ENCODE measurements around the gene CCDC85A. TPM values are rescaled to one million over a fixed set of nuclear protein-coding genes. Genes with fewer than 3 reads are reported as not detected.

CCDC85A gene
- total RNA-seq, 2 experiments from 2014 or later = not detected

DNA sequence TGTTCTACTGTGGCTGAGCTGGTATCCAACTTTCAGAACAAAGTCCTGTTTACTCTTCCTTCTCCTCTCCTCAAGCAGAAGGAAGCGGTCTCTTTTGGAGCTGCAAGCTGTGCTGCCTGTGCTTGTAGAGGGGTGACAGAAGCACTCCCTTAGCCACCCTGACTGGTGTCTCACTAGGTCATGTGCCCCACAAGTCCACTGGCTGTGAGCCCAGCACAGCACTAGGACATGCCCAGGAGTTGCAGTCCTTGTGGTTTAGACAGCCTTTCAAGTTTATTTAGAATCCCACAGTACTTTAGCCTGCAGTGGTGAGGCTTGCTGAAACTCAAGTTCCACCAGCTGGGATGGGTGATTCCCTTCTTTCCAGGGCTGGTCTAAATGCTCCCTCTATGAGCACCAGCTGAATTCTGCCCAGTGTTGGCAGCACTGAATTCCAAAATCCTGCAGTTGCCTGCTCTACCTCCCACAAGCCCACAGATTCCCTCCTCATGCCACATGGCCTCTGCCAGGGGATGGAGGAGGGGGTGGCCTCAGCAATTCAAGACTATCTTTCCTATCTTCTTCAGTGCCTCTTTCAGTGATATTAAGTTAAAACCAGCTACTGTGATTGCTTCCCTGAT is 61.2 kb downstream of the CCDC85A start:
- Mint-ChIP-seq H3K27ac (no peak overlapping the region), H3K9me3 (peaks cover 6% of the 10 kb centered on the region), H3K4me3 (no peak overlapping the region), H3K27me3 (no peaks in the 10 kb centered on the region), H3K4me1 (no peaks in the 10 kb centered on the region), H3K36me3 (no peaks in the 10 kb centered on the region)
- no peak for DNase-seq

- Mint-ChIP-seq H3K27ac (no peak overlapping the region), H3K27me3 (no peaks in the 10 kb centered on the region), H3K36me3 (no peaks in the 10 kb centered on the region), H3K4me3 (no peak overlapping the region), H3K4me1 (no peaks in the 10 kb centered on the region), H3K9me3 (no peaks in the 10 kb centered on the region)
- no peak for DNase-seq
Measured at GRCh38 chr2:56248965-56249742, 65.4 kb downstream of the CCDC85A start.

DNA sequence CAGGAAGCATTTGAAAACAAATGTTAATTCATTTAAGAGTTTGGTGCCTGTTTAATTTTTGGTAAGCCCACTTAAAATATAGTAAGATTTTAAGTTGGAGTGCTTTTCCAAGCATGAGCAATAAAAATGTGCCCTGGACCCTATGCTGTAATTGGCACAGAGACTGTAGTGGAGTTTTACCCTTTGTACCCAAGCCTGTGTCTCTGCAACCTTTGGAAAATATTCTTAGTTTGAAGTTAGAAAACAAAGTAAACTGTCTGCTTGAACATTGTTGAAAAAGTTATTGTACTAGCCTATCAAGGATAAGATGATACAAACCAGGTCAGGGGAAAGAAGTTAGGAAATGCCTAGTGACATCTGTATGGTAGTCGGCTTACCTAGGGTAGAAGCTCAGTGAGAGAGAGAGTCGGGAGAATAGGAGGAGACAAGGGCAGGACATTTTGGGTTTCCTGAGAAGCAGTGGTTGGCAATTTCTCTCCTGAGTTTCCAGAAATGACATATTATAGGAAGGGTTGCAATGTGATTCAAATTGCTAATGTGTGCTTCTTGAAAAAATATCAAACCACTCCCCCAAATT is 66.5 kb downstream of the CCDC85A start:
- Mint-ChIP-seq H3K4me3 (no peak overlapping the region), H3K9me3 (no peaks in the 10 kb centered on the region), H3K27ac (no peak overlapping the region), H3K36me3 (no peaks in the 10 kb centered on the region), H3K27me3 (no peaks in the 10 kb centered on the region), H3K4me1 (no peaks in the 10 kb centered on the region)
- DNase-seq = no peak

DNA sequence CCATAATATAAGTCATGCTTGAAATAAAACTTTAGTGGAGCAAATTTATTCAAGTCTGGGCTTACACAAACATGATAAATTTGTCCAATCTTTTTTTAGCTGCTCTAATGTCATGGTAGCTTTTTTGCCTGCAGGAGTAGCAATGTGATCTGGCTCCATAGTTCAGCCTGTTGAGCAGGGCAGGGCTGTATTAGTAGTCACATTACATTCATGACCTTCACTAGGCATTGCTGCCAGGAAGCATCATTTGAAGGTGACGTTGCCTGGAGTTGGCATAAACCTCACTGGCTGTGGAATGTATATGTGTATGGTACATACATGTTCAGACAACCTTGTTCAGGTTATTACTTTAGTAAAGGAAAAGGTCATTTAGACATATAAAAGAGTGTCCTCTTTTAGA is 76.6 kb downstream of the CCDC85A start:
- no peaks in the 10 kb centered on the region for H3K27me3 Mint-ChIP-seq
- no peaks in the 10 kb centered on the region for H3K9me3 Mint-ChIP-seq
- H3K4me1 Mint-ChIP-seq = no peaks in the 10 kb centered on the region
- DNase-seq = no peak
- no peak overlapping the region for H3K4me3 Mint-ChIP-seq
- no peaks in the 10 kb centered on the region for H3K36me3 Mint-ChIP-seq
- H3K27ac Mint-ChIP-seq = no peak overlapping the region

- Mint-ChIP-seq H3K36me3 (no peaks in the 10 kb centered on the region), H3K27me3 (no peaks in the 10 kb centered on the region), H3K4me1 (no peaks in the 10 kb centered on the region), H3K4me3 (no peak overlapping the region), H3K9me3 (no peaks in the 10 kb centered on the region), H3K27ac (no peak overlapping the region)
- no peak for DNase-seq
Measured at GRCh38 chr2:56262241-56262640, 78.5 kb downstream of the CCDC85A start.

DNA sequence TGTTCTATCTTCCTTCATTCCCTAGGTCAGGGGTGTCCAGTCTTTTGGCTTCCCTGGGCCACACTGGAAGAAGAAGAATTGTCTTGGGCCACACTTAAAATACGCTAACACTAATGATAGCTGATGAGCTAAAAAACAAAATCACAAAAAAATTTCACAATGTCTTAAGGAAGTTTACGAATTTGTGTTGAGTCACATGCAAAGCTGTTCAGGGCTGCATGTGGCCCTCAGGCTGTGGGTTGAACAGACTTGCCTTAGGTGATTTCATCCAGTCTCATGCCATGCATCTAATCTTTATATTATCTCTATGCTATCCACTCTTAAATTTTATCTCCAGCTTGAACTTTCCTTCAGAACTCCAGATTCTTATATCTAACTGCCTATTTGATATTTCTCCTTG is 80.1 kb downstream of the CCDC85A start:
- Mint-ChIP-seq H3K4me1 (no peaks in the 10 kb centered on the region), H3K4me3 (no peak overlapping the region), H3K27ac (no peak overlapping the region), H3K27me3 (no peaks in the 10 kb centered on the region), H3K36me3 (no peaks in the 10 kb centered on the region), H3K9me3 (no peaks in the 10 kb centered on the region)
- no peak for DNase-seq

- Mint-ChIP-seq H3K27ac (no peak overlapping the region), H3K4me3 (no peak overlapping the region), H3K9me3 (no peaks in the 10 kb centered on the region), H3K36me3 (no peaks in the 10 kb centered on the region), H3K27me3 (no peaks in the 10 kb centered on the region), H3K4me1 (no peaks in the 10 kb centered on the region)
- no peak for DNase-seq
Measured at GRCh38 chr2:56266761-56267414, 83.1 kb downstream of the CCDC85A start.

GRCh38 chr2:56267415-56267788 is 83.6 kb downstream of the CCDC85A start:
- Mint-ChIP-seq H3K27ac (no peak overlapping the region), H3K4me3 (no peak overlapping the region), H3K27me3 (no peaks in the 10 kb centered on the region), H3K36me3 (no peaks in the 10 kb centered on the region), H3K4me1 (no peaks in the 10 kb centered on the region), H3K9me3 (no peaks in the 10 kb centered on the region)
- DNase-seq = no peak

DNA sequence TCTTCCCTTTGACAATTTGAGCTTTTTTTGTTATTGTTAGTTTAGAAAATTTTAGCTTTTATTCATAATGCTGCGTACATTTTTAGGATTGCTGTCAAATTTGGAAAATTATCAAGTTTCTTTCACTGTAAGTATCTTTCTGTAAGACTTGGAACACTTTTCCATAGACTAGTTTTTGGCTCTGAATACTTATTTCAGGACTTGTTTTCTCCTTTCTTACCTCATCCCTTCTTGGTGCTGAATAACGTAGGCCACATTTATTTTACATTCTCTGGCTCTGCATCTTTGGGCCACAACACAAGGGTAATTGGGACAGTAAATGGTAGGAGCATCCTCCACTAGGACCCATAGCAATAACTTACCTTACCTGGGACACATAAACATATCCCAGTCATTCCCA is 85.1 kb downstream of the CCDC85A start:
- DNase-seq = no peak
- Mint-ChIP-seq H3K36me3 (no peaks in the 10 kb centered on the region), H3K4me3 (no peak overlapping the region), H3K9me3 (no peaks in the 10 kb centered on the region), H3K27ac (no peak overlapping the region), H3K27me3 (no peaks in the 10 kb centered on the region), H3K4me1 (no peaks in the 10 kb centered on the region)

- H3K27ac Mint-ChIP-seq = no peak overlapping the region
- no peaks in the 10 kb centered on the region for H3K4me1 Mint-ChIP-seq
- DNase-seq = no peak
- no peak overlapping the region for H3K4me3 Mint-ChIP-seq
- H3K27me3 Mint-ChIP-seq = no peaks in the 10 kb centered on the region
- no peaks in the 10 kb centered on the region for H3K36me3 Mint-ChIP-seq
- no peaks in the 10 kb centered on the region for H3K9me3 Mint-ChIP-seq
Measured at GRCh38 chr2:56271275-56271674, 87.5 kb downstream of the CCDC85A start.

DNA sequence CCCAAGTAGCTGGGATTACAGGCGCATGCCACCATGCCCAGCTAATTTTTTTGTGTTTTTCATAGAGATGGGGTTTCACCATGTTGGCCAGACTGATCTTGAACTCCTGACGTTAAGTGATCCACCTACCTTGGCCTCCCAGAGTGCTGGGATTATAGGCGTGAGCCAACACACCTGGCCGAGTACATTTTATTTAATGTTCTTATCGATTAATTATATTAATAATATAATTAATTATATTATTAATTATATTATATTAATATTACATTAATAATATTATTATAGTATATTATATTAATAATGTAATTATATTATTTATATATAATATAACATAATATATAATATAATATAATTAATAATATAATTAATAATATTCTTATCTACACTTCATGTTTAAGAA is 101.4 kb downstream of the CCDC85A start:
- H3K27ac Mint-ChIP-seq = no peak overlapping the region
- peaks cover 7% of the 10 kb centered on the region for H3K9me3 Mint-ChIP-seq
- H3K4me1 Mint-ChIP-seq = no peaks in the 10 kb centered on the region
- H3K27me3 Mint-ChIP-seq = no peaks in the 10 kb centered on the region
- no peak overlapping the region for H3K4me3 Mint-ChIP-seq
- no peaks in the 10 kb centered on the region for H3K36me3 Mint-ChIP-seq
- no peak for DNase-seq

DNA sequence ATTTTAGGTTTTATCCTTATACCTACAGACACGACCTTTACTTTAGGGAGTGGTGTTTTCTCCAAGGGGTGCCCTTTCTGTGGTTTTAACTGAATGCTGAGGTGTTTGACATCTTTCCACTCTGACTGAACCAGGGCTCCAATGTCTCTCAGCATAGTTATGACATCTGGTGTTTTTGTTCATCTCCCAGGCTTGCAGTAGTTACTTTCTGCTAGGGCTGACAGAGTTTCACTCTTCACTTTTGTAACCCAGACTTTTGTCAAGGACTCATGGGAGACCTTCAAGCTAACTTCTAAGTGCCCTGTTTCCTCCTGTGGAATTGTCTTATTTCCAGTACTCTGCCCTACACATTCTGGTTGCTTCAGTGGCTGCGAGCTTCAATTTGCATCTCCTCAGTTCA is 103.1 kb downstream of the CCDC85A start:
- H3K4me1 Mint-ChIP-seq = no peaks in the 10 kb centered on the region
- no peak overlapping the region for H3K27ac Mint-ChIP-seq
- H3K27me3 Mint-ChIP-seq = no peaks in the 10 kb centered on the region
- H3K36me3 Mint-ChIP-seq = no peaks in the 10 kb centered on the region
- peaks cover 6% of the 10 kb centered on the region for H3K9me3 Mint-ChIP-seq
- DNase-seq = no peak
- H3K4me3 Mint-ChIP-seq = no peak overlapping the region

DNA sequence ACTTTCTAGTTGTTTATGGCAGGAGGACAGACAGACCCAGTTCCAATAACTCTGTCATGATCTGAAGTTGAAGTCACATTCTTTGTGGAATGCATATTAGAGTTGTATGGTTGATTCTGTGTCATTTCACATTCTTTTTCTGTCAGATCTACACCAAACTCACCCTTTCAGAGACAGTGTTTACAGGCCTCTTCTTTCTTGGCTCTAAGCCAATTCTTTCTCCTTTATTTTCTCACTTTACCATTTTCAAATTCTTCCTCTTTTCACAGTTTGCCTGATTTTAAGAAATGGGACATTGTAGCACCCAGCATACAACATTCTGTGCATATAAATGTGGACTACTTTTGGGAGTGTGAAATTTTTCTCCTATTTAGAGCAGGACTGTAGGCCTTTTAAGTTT is 103.7 kb downstream of the CCDC85A start:
- Mint-ChIP-seq H3K27me3 (no peaks in the 10 kb centered on the region), H3K36me3 (no peaks in the 10 kb centered on the region), H3K4me3 (no peak overlapping the region), H3K4me1 (no peaks in the 10 kb centered on the region), H3K27ac (no peak overlapping the region), H3K9me3 (peaks cover 6% of the 10 kb centered on the region)
- no peak for DNase-seq

GRCh38 chr2:56287974-56288373 is 104.2 kb downstream of the CCDC85A start:
- no peak overlapping the region for H3K4me3 Mint-ChIP-seq
- peaks cover 6% of the 10 kb centered on the region for H3K9me3 Mint-ChIP-seq
- DNase-seq = no peak
- H3K27me3 Mint-ChIP-seq = no peaks in the 10 kb centered on the region
- no peaks in the 10 kb centered on the region for H3K36me3 Mint-ChIP-seq
- no peak overlapping the region for H3K27ac Mint-ChIP-seq
- H3K4me1 Mint-ChIP-seq = no peaks in the 10 kb centered on the region

GRCh38 chr2:56288838-56289580 is 105.2 kb downstream of the CCDC85A start:
- DNase-seq = no peak
- H3K27me3 Mint-ChIP-seq = peaks cover 4% of the 10 kb centered on the region
- H3K9me3 Mint-ChIP-seq = peaks cover 6% of the 10 kb centered on the region
- H3K4me3 Mint-ChIP-seq = no peak overlapping the region
- H3K36me3 Mint-ChIP-seq = no peaks in the 10 kb centered on the region
- no peak overlapping the region for H3K27ac Mint-ChIP-seq
- no peaks in the 10 kb centered on the region for H3K4me1 Mint-ChIP-seq

Data from activated naive CD8-positive, alpha-beta T cell treated with anti-CD3 and anti-CD28 coated beads for 36 hours (primary cell).